TTC549 (cell line): ENCODE results near the gene TMPRSS13.

Experiments
- FAIRE-seq: peaks from 2 replicates; lab custom pipeline; 2012; peaks lifted over from hg19 to GRCh38; lab: Jason Lieb, UNC

TMPRSS13 gene

GRCh38 chr11:117912497-117912896, 16.7 kb downstream of the TMPRSS13 start:
- FAIRE-seq = no peak

DNA sequence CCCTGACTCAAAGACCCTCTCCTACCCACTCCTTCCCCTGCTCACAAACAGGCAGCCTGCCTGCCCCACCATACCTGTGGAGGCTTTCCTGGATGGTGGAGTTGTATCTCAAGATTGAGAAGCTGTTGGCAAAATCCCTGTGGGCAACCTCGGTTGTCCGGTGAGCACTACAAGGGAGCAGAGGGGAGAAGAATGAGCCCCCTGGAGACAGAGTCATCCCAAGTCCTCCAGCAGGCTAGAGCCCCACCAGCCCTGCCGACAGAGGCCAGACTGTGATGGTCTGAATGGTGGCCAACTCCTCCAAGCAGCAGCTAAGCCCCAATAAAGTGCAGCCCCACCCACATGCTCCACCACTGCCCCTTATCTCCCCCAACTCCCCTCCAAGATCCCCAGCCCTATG, 17.5 kb downstream of the TMPRSS13 start:
- no peak for FAIRE-seq

DNA sequence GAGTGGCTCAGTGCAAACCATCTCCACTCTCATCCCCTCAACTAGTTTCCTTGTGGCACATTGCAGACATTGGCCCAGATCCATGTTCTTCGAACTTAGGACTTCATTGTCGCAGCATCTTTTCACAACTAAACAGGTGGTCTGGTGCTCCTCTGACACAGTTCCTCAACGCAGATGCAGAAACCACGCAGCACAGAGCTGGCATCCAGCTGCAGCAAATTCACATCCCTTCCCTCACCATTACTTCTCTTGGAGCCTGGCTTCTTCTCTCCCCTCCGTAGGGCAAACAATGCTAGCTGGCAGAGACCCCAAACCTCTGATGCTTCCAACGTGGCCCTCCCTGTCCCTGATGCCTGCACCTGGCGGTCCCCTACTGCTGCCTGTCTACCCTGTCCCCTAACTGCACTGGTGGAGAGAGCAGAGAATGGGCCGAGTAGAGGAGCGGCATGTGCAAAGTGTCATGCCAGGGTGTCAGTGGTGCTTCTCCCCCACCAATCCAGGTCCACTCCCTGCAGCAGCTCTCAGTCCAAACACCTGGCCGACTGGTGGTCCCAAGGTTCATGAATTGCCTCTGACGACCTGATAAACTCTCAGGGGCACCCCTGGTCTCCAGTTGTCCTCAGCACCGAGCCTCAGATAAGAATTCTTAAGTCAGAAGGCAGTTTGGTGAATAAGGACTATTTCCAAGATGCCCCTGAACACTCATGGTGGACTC, 18.1 kb downstream of the TMPRSS13 start:
- no peak for FAIRE-seq

- FAIRE-seq = no peak
Observed at GRCh38 chr11:117910525-117910924, 18.7 kb downstream of the TMPRSS13 start.

DNA sequence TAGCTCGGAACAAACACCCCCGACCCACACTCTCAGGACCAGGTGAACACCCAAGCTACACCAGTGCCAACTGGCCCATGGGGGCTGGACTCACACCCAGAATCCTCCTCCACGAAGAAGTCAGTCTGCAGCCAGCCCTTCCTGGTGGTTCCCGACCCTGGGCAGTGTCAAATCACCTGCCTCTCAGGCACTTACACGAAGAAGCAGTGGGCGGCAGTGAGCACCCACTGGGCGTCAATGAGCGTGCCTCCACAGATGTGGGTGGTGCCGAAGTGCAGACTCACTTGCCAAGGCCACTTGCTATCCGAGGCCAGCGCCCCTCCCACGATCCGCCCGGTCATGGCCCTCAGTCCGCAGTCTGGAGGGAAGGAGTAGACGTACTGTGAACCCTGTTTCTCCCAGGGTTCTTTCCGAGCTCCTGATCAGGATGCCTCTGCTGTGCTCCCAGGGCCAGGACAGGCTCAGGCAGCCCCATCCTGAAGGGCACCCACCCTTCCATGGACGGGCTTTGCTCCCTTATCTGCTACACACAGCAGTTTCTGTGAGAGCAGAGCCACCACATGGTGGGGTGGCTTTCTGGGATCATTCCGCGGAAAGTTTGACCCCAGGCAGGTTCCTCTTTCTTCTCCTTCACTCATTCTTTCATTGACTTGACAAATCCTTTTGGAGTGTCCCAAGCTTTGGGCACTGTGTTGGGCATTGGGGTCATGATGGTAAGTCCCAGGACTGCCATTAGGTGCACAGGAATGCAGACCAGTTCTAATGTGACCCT, 19.4 kb downstream of the TMPRSS13 start:
- FAIRE-seq = no peak

- no peak for FAIRE-seq
Observed at GRCh38 chr11:117908959-117909610, 20.1 kb downstream of the TMPRSS13 start.

DNA sequence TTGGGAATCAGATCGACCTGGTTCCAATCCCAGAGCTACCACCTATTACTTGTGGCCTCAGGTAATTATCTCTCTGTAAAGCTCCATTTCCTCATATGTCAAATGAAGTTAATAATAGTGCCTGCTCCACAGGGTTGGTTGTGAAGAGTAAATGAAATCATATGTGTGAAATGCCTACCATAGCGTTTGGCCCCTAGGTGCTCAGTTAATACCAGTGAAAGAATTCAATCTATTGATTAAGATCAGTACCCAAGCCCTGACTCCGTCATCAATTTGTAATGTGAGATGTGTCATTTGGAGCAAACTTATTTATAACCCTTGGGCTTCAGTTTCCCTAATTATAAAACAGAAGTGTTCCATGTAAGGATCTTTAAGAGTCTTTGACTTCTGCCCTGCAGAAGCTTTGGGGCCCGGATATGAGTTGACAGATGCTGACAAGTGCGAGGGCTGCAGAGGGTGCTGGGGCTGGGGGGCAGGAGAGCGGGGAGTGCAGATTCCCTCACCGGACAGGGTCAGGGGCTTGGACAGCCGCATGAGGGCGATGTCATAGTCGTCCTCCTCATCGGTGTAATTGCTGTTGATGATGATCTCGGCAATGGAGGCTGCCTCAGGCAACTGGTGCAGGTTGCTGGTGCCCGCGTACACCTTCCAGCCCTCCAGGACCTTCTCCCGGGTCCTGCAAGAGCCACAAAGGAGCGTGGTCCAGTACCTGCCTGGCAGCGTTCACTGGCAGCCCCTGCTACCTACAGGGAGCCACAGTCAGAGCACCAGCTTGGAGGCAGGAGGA, 20.9 kb downstream of the TMPRSS13 start:
- FAIRE-seq = no peak

DNA sequence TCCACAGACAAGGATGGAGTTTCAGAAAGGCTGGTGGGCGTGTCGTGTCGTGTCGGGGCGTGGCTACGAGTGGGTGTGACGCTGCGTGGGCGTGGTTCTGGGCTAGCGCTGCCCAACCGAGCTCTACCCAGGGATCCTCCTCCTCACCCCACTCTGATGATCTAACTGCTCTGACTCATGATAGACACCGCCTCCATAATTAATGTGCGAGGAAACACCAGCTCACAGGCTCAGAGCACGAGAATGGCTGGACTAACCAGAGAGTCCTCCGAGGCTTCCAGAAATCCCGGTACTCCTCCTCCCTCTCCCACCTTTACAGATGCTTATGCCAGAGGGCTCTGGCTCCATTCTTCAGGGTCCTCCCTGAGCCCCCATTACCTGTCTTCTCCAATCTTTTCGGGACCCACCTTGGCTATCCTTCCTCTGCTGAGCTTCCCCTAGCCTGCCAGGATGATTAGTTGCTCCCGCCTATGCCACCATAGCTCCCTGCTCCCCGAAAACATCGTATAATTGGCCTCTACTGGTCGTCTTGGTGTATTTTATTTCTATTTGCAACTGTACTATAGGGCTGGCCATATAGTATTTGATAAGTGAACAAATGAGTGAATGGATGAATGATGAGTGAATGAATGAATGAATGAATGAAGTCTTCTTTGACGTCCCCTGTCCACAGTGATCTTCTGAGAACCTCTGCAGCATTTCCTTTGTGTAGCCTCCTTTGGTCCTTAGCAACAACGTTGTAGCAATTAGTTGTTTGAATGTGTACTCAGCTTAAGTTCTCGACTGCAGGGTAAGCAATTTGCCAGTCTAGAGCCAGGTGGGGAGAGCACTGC, 21.7 kb downstream of the TMPRSS13 start:
- FAIRE-seq = no peak

DNA sequence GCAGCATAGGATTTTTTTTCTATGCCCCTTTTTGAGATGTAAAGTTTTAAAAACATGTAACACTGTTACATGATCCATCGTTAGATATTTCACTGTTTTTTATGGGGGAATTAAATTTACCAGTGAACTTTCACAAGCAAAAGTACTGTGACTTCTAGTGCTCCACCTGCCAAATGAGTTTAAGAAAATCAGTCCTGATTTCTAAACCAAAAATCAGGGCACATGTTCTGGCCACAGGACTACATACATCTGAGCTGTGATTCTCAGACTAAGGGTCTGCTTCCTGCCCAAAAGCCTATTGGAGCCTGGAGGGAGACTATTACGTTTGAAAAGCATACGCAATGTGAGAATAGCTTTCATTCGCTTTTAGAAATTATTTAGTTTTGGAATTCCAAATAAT, 22.5 kb downstream of the TMPRSS13 start:
- no peak for FAIRE-seq

- no peak for FAIRE-seq
Observed at GRCh38 chr11:117906126-117906525, 23.1 kb downstream of the TMPRSS13 start.

DNA sequence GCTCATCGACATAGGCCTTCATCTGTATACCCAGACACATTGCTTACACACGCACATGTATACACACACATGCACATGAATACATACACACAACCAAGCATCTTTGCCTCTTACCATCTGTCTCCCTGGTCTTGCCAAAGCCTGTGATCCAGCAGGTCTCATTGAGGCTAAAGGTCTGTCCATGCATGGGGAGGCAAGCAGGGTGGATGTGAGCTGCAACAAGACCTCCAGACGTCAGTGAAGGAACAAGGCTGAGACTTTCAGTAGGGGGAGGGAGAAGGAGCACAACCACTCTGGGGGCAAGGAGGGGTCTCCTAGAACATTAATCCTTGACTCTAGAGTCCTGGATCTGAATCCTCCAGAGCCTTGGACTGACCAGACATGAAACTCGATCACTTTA, 23.7 kb downstream of the TMPRSS13 start:
- no peak for FAIRE-seq

DNA sequence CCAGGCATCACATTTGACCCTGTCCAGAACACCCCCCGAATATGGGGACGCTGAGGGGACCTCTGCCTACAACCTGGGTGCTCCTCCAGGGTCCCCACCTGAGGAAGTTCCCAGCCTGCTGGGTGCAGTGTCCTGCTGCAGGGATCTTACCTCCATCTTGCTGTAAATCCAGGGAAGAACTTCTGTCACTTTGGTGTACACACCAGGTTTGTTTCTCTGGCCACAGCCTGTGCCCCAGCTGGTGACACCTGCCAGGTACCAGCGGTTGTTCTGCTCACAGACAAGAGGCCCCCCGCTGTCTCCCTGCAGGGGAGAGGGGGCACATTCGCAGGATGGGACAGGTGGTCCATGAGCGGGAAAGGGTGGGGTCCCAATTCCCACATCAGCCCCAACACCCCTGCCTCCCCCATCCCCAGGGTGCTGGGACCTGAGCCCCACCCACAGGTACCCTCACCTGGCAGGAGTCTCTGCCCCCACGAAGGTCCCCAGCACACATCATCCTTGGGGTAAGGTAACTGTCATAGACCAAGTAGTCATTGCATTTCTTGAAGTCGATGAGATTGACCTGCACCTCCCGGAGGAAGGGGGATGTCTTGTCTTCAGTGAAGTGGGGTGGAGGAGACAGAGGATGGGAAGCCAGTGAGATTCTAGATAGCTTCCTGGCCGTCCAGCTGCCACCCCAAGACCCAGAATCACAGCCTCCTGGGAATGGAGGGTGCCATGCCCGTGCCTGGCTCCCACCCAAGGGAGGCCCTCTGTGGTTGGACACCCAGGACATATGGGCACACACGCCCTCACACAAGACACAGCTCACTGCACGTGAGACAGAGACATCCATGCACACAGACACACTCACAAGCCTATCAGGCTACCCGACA, 25.5 kb downstream of the TMPRSS13 start:
- no peak for FAIRE-seq

DNA sequence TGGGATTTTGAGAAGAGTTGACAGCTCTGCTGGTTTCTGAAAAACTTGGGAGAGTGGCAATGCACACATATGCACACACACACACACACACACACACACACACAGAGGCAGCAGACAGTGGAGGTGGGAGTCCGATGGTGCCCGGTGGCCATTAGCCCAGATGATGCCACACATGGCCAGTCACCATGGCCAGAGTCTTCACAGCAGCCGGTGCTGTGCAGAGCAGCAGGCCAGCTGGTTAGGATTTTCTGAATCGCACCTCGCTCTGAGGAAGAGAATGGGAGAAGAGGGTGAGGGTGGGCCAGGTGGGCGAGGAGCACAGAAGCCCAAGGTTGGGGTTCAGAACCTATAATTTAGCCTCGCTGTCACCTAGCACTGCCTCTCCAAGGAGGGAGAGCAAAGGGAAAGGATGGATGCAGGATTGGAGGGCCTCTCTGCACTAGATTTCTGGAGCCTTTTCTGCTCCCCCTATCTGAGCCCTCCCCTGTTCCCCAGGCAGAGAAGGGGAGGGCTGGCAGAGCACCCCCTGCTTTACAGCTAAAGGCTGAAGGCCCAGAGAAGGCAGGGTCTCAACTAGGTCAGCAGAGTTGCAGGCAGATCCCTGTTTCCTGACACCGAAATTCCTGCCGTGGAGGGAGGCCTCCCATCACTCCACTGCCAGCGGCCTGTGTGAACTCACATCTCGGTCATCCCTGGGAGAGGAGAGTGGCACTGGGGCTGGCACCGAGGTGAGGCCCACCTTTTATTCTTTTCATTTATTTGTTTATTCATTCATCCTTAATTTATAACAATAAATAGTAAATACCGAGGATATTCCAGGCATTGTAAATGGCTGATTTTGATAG, 27.0 kb downstream of the TMPRSS13 start:
- FAIRE-seq = no peak

DNA sequence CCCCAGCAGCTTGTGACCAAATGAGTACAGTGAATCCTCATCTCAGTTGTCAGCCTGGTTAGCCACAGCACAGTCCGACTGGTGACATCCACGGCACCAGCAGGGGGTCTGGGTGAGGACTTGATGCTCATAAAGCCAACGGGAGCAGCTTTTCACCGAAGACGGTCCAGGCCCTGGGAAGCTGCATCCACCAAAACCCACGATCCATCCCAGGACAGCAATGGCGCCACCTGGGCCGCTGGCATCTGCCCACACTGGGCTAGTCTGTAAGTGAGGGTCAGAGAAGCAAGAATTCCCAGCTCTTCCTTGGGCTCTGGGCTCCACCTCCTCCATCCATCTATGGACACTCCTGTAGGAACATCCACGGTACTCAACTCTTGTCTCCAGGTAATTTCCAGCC, 27.6 kb downstream of the TMPRSS13 start:
- no peak for FAIRE-seq

- no peak for FAIRE-seq
Observed at GRCh38 chr11:117900720-117901440, 28.3 kb downstream of the TMPRSS13 start.

DNA sequence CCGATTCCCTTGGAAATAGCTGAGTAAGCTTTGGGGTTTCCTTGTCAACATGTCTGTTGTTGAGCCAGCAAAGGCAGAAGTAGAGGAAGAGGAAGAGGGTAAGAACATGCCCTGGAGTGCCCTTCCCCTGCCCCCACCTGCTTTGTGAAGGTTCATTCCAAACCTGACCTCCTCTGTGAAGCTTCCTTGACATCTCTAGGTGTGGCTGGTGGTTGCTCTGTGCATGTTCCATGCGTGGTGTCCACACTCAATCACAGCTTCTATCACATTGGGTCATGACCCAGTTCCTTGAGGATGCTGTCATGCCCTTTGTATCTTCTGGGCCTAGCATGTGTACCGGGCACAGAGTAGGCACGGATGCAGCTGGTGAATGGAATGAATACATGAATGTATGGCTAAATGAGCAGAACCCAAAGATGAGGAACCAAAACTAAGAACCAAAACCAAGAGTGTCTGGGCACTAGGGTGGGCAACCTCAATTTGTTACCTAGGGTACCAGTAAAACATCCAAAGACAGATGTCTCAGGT, 29.0 kb downstream of the TMPRSS13 start:
- FAIRE-seq = no peak

DNA sequence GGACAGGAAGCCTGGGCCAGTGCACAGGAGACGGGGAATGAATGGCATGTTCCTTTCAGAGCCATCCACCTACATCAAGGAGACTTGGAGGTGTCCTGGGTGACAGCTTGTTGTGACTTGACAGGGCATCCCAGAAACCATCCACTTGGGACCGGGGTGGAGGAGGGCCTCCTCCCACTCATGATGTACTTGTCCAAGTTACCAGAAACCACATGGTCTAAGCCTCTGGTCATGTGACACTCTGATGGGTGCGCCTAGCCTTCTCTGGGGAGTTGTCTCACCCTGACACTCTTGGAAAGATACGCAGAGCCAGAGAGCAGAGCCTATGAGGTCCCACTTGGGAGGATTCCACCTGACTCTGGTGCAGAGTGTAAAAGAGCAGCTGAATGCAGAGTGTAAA, 31.1 kb downstream of the TMPRSS13 start:
- FAIRE-seq = no peak

GRCh38 chr11:117892651-117893050, 36.6 kb downstream of the TMPRSS13 start:
- no peak for FAIRE-seq

- no peak for FAIRE-seq
Observed at GRCh38 chr11:117891362-117891761, 37.8 kb downstream of the TMPRSS13 start.
